Common myeloid progenitor, CD34-positive (primary cell): ENCODE data around the gene TRHDE.

Source experiments
- CTCF ChIA-PET: fragments of 350-600 bp; sonication (Branson Sonifier 250); formaldehyde crosslinking; loops from one replicate; lab custom pipeline; 2021; ENCODE audit warnings: antibody characterized with exemption; lab: Charles Lee
- POLR2A ChIA-PET: fragments of 350-600 bp; sonication (Branson Sonifier 250); formaldehyde crosslinking; loops from one replicate; lab custom pipeline; 2021; ENCODE audit warnings: antibody characterized with exemption; lab: Charles Lee
- DNase-seq, 3 donors: peaks; one replicate each; pipeline versions ENCODE4 v3.0.0 to v3.0.0-alpha.2; 2013
- H3K27ac ChIP-seq, 2 experiments: 1 replicate in 1 of 2; 2 replicates in 1 of 2; pipeline ENCODE4 v1.7.0; 2013; ENCODE audit warnings: inconsistent platforms in 2 of 2, low read length in 2 of 2, mild to moderate bottlenecking in 2 of 2, low read depth in 1 of 2, moderate library complexity in 1 of 2; ENCODE audit not compliant: severe bottlenecking in 2 of 2, insufficient read depth in 1 of 2, poor library complexity in 1 of 2
- H3K27me3 ChIP-seq, 5 experiments: replicated peaks in 2 of 5; 1 replicate in 3 of 5; 2 replicates in 2 of 5; pipeline versions ENCODE4 v1.6.1 to v1.7.0; 2013; ENCODE audit warnings: low read length in 4 of 5, mild to moderate bottlenecking in 2 of 5, moderate library complexity in 2 of 5, inconsistent platforms in 1 of 5; ENCODE audit not compliant: insufficient read depth in 5 of 5, control insufficient read depth in 4 of 5
- H3K36me3 ChIP-seq, 4 experiments: 1 replicate in 2 of 4; 2 replicates in 2 of 4; pipeline versions ENCODE4 v1.6.1 to v1.7.0; 2013; ENCODE audit warnings: low read length in 3 of 4, control low read depth in 1 of 4, mild to moderate bottlenecking in 1 of 4; ENCODE audit not compliant: control insufficient read depth in 4 of 4, insufficient read depth in 4 of 4
- H3K4me1 ChIP-seq, 4 experiments: 1 replicate in 3 of 4; 2 replicates in 1 of 4; pipeline versions ENCODE4 v1.6.1 to v1.7.1; 2013; ENCODE audit warnings: low read length in 3 of 4, mild to moderate bottlenecking in 3 of 4, control low read depth in 1 of 4, inconsistent platforms in 1 of 4, moderate library complexity in 1 of 4; ENCODE audit not compliant: control insufficient read depth in 4 of 4, insufficient read depth in 4 of 4; ENCODE audit errors: control extremely low read depth in 1 of 4
- H3K4me3 ChIP-seq, 7 experiments: 1 replicate in 4 of 7; 2 replicates in 3 of 7; pipeline versions ENCODE4 v1.5.1 to v1.7.0; 2013; ENCODE audit warnings: mild to moderate bottlenecking in 7 of 7, low read length in 6 of 7, moderate library complexity in 6 of 7, inconsistent platforms in 2 of 7, low read depth in 2 of 7, control low read depth in 1 of 7; ENCODE audit not compliant: insufficient read depth in 4 of 7, control insufficient read depth in 1 of 7; ENCODE audit errors: extremely low read depth in 1 of 7
- H3K9me3 ChIP-seq, 5 experiments: 1 replicate in 4 of 5; 2 replicates in 1 of 5; pipeline versions ENCODE4 v1.6.1 to v1.7.1; 2013; ENCODE audit warnings: low read length in 4 of 5, mild to moderate bottlenecking in 2 of 5, inconsistent platforms in 1 of 5, low read depth in 1 of 5, moderate library complexity in 1 of 5; ENCODE audit not compliant: control insufficient read depth in 4 of 5, insufficient read depth in 2 of 5; ENCODE audit errors: control extremely low read depth in 1 of 5
- WGBS: methylation state at CpG from one replicate; pipeline ENCODE4 v1.1.5; 2013; ENCODE audit not compliant: insufficient coverage; 5-methylcytosine and 5-hydroxymethylcytosine counted together

TRHDE gene

DNA sequence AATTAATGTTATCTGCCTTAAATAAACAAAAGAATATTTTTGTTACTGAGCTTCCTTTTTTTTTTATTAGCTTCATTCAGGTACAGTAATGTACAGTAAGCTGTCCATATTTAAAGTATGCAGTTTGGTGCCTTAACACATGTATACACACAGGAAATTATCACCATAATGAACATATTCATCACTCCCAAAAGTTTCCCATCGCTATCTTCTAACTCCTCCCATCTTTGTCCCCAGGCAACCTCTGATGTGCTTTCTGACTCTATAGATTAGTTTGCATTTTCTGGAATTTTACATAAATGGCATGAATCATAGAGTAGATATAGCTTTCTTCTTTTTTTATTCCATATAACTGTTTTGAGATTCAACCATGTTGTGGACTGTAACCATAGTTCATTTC is 193.0 kb downstream of the TRHDE start:
- no peak for DNase-seq
- H3K4me1 ChIP-seq = no peaks in the 10 kb centered on the region
- no peaks in the 10 kb centered on the region for H3K36me3 ChIP-seq
- POLR2A ChIA-PET = no interaction called here
- H3K27me3 ChIP-seq = no peaks in the 10 kb centered on the region
- no CpG with 5 or more reads among the region's 1 CpG for WGBS
- no peaks in the 10 kb centered on the region for H3K9me3 ChIP-seq
- H3K27ac ChIP-seq = no peak overlapping the region
- CTCF ChIA-PET = no interaction called here
- no peak overlapping the region for H3K4me3 ChIP-seq

DNA sequence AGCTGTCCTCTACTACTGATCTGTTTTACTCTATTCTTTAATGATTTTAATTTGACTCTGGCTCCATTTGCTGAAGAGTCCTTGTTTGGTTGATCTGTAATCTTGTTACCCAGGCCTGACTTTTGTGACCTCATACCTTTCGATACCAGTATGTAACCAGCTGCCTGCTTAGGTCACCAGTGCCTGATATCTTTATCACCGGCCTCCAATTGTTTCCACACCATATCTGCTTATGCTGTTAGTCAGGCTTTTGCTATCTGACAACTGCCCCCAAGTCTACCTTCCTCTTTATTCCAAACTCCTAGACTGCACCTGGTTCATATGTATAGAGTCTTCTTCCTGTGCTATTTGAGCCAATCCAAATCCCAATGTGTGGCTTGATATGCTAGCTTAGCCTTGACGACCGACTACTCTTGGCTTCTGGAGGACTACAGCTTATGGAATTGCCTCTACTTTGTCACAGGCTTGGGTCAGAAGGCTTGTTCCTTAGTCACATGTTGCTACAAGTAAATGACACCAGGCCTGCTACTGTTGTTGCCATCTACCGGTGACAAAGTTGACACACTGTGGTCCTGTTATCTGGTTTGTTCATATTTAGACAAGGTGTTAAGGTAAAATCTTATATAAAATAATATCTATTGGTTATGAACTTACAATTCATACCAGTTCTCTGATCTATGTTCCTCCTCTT is 193.9 kb downstream of the TRHDE start:
- H3K9me3 ChIP-seq = no peaks in the 10 kb centered on the region
- H3K4me1 ChIP-seq = no peaks in the 10 kb centered on the region
- no peak overlapping the region for H3K27ac ChIP-seq
- ChIA-PET CTCF (no interaction called here), POLR2A (no interaction called here)
- no peaks in the 10 kb centered on the region for H3K36me3 ChIP-seq
- H3K27me3 ChIP-seq = no peaks in the 10 kb centered on the region
- 98% methylated on average over 4 of the region's 5 CpGs for WGBS
- DNase-seq = peak in 1 of 3 donors; percentile 15
- no peak overlapping the region for H3K4me3 ChIP-seq

DNA sequence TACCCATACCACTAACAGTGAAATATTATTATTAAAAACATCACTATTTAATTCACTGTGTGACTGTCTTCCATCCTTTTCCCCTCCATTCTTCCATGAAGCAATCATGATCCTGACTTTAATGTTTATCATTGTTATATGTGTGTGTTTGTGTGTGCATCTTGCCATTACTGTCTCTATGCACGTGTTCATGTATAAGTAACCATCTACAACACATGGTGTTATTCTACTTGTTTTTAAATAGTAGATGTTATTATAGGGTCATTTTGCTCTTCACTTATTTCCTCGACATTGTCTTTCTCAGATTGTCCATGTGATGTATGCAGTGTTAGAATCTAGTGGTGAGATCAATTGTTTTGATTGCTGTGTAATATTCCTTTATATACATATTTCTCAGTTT is 195.8 kb downstream of the TRHDE start:
- H3K4me3 ChIP-seq = no peak overlapping the region
- H3K36me3 ChIP-seq = no peaks in the 10 kb centered on the region
- CTCF ChIA-PET = no interaction called here
- no peaks in the 10 kb centered on the region for H3K4me1 ChIP-seq
- H3K9me3 ChIP-seq = no peaks in the 10 kb centered on the region
- POLR2A ChIA-PET = no interaction called here
- no peak overlapping the region for H3K27ac ChIP-seq
- no CpG with 5 or more reads among the region's 2 CpGs for WGBS
- no peaks in the 10 kb centered on the region for H3K27me3 ChIP-seq
- DNase-seq = no peak

DNA sequence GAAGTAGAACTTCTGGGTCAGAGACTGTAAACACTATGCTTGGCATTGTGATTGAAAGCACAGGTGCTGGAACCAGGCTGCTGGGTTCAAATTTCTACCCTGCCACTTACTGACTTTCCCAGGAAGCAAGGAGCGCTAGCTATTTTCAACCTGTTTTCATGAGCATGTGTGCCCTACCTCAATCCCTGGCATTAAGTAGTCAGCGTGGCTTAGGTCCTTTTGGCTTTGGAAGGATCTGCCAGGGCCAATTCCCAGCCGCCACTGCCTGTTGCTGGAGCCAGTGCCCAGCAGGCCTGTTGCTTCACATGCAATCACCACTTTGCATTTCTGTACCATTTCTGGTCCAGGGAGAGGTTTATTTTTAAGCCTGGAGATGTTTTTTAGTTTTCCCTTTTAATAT is 196.3 kb downstream of the TRHDE start:
- POLR2A ChIA-PET = no interaction called here
- no peaks in the 10 kb centered on the region for H3K27me3 ChIP-seq
- no peak overlapping the region for H3K4me3 ChIP-seq
- 100% methylated on average over 3 of the region's 3 CpGs for WGBS
- CTCF ChIA-PET = no interaction called here
- no peak overlapping the region for H3K27ac ChIP-seq
- no peaks in the 10 kb centered on the region for H3K36me3 ChIP-seq
- no peak for DNase-seq
- H3K4me1 ChIP-seq = no peaks in the 10 kb centered on the region
- no peaks in the 10 kb centered on the region for H3K9me3 ChIP-seq

DNA sequence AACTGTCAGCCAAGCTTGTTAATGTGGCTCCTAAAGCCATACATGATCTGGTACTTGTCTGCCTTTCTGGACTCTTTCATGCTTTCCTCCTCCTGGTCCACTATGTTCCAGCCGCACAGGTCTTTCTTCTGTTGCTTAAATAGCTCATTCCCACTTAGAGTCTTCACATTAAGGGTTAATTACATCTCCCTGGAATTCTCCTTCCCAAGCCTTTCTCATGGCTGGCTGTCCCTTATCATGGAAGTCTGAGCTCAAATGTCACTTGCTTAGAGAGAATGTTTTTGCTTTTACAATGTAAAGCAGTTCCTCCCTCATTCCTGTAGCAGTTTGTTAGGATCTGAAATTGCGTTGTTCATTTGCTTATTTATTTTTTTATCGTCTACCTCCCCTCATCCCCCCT is 199.6 kb downstream of the TRHDE start:
- H3K4me1 ChIP-seq = no peaks in the 10 kb centered on the region
- H3K27ac ChIP-seq = no peak overlapping the region
- H3K9me3 ChIP-seq = no peaks in the 10 kb centered on the region
- no peaks in the 10 kb centered on the region for H3K27me3 ChIP-seq
- H3K4me3 ChIP-seq = no peak overlapping the region
- no peaks in the 10 kb centered on the region for H3K36me3 ChIP-seq
- 100% methylated on average over 1 of the region's 3 CpGs for WGBS
- ChIA-PET CTCF (interaction anchor here (1.3 kb wide), 1 partner anchor 14 kb away, joined by 3 read pairs; no protein-coding TSS in a partner anchor), POLR2A (no interaction called here)
- no peak for DNase-seq

DNA sequence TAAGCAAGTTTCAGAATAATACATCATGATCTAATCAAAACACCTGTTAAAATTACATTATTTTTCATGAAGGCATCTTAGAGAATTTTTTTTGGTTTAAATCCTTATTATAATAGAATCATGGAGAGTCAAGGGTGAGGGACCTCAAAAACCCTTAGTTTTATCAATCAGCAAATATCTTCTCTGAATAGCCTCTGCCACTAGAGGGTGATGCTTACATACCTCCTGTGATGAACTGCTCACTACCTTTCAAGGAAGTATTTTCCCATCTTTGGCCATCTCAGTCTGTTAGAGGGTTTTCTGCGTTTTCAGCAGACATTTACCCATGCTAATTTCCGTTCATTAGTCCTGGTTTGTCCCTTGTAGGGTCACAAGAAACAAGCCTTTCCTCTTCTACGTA is 200.2 kb downstream of the TRHDE start:
- 94% methylated on average over 3 of the region's 3 CpGs for WGBS
- POLR2A ChIA-PET = no interaction called here
- CTCF ChIA-PET = interaction anchor here (1.3 kb wide), 1 partner anchor 13 kb away, joined by 3 read pairs; no protein-coding TSS in a partner anchor

DNA sequence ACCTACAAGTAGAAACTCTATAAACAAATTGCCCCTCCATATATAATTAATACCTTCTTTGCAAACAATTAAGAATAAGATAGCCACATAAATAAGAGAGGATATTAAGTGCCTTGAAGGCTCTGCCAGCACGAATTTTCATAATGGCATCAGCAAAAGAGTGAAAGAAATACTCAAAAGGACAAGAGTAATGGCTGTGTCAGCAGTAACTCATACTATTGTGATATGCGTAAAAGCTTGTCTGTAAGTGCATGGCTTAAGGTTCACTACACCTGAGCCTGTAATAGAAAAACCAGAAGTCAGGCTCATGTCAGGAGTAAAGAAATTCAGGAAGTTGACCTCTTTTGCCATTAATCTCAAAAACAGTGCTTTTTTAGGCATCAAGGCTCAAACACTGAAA is 204.1 kb downstream of the TRHDE start:
- CTCF ChIA-PET = interaction anchor here (1.7 kb wide), 1 partner anchor 23 kb away, joined by 4 read pairs; no protein-coding TSS in a partner anchor
- POLR2A ChIA-PET = no interaction called here

More for the DNA sequence above, 200.2 kb downstream of the TRHDE start:
- H3K4me3 ChIP-seq = no peak overlapping the region
- H3K36me3 ChIP-seq = no peaks in the 10 kb centered on the region
- H3K27ac ChIP-seq = no peak overlapping the region
- H3K27me3 ChIP-seq = no peaks in the 10 kb centered on the region
- H3K4me1 ChIP-seq = no peaks in the 10 kb centered on the region
- no peaks in the 10 kb centered on the region for H3K9me3 ChIP-seq
- no peak for DNase-seq

More for the DNA sequence above, 204.1 kb downstream of the TRHDE start:
- Histone ChIP-seq H3K9me3 (no peaks in the 10 kb centered on the region), H3K4me3 (no peak overlapping the region), H3K36me3 (no peaks in the 10 kb centered on the region), H3K27ac (no peak overlapping the region), H3K27me3 (no peaks in the 10 kb centered on the region), H3K4me1 (no peaks in the 10 kb centered on the region)
- no peak for DNase-seq
- WGBS = 89% methylated on average over 1 of the region's 2 CpGs
